Stomach (tissue), 4 donors: ENCODE measurements around the gene FAM187B.

Experiments used
- EP300 ChIP-seq: sonication (generic); formaldehyde crosslinking; IDR thresholded peaks from one replicate; pipeline ENCODE4 v1.6.1; 2017; ENCODE audit warnings: antibody characterized with exemption
- POLR2A ChIP-seq, 4 donors: fragments of 450-650 bp; IDR thresholded peaks; one replicate each; pipeline ENCODE4 v1.6.1; 2016; ENCODE audit warnings: antibody characterized with exemption in 4 of 4, control low read depth in 2 of 4, mild to moderate bottlenecking in 1 of 4, moderate library complexity in 1 of 4

DNA sequence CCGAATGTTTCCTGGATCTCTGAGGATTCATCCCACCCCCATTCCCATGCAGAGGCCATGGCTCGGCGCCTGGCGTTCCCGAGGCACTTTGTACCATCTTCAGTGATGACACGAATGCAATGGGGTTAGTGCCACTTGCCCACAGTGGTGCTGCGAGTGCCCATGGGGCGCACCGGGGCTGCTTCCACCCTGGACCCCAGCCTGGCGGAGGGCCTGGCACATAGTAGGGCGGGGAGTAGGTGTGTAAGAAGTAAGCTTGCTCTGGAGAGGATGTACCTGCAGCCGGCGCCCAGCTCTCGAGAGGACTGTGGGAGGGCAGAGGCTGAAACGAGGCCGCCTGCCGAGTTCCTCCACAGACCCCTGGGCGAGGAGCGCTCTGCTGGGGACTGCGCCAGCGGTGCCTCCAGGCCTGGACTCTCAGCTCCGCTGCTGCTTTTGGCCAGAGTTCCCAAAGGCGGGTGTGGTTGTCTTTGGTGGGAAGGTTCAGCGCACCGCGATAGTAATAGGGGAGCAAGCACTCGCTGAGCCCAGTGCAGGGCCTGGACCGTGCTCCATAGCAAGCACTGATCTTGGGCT, 48.3 kb upstream of the FAM187B start:
- TF ChIP-seq POLR2A (IDR thresholded peaks at IDR 0.05) (no peak), EP300 (no peak)
